Measurements from ENCODE around the gene GNAS.

Gene GNAS

DNA sequence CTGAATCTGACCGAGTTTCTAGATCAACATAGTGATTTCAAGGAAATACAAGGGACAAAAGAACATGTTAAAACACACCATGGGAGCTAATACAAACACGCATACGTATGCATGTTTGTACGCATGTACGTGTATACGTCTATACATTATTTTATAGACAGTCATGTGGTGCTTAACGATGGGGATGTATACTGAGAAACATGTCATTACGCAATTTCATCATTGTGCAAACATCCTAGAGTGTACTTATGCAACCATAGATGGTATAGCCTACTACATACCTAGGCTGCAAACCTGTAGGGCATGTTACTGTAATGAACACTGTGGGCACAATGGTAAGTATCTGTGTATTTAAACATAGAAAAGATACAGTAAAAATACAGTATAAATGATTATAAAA lies 103.6 kb downstream of the GNAS start:
- H3K4me3 ChIP-seq (ENCODE audit: low read depth, low read length) = no peak overlapping the region
- no peak for TF ChIP-seq CTCF (IDR thresholded peaks at IDR 0.05; ENCODE audit: borderline replicate concordance, insufficient read depth, low read depth, low read length)

- TF ChIP-seq CTCF (IDR thresholded peaks at IDR 0.05; ENCODE audit: borderline replicate concordance, insufficient read depth, low read depth, low read length) = no peak
- no peak overlapping the region for H3K4me3 ChIP-seq (ENCODE audit: low read depth, low read length)
These were observed 107.1 kb downstream of the GNAS start for GRCh38 chr20:58959652-58960051.

Measured in GM12875 (cell line).